MCF 10A (cell line): Measurements from ENCODE around the gene RNF114. TPM values are rescaled to one million over a fixed set of nuclear protein-coding genes. Genes with fewer than 3 reads are reported as not detected.

Experiments used
- BruUV-seq: library from RNA; stranded (reverse); fragments of 400-500 nt; replicated peaks from 2 replicates; lab custom pipeline; 2021; lab: Mats Ljungman, UMichigan
- CTCF ChIA-PET: fragments of 300-600 bp; sonication (Branson Sonifier 250); formaldehyde crosslinking; extraction: SDS; loops from one replicate; lab custom pipeline; 2021; ENCODE audit warnings: antibody characterized with exemption, inconsistent platforms; lab: Yijun Ruan, JAX
- POLR2A ChIA-PET: fragments of 300-600, 350-650 bp; sonication (Branson Sonifier 250); formaldehyde crosslinking; extraction: SDS; loops from one replicate; lab custom pipeline; 2020; ENCODE audit warnings: antibody characterized with exemption, inconsistent platforms; lab: Yijun Ruan, JAX
- DNase-seq: peaks from one replicate; pipeline ENCODE4 v3.0.0-alpha.2; 2018; ENCODE audit not compliant: unreplicated experiment
- H3K27ac Mint-ChIP-seq: one replicate; pipeline ENCODE4 v1.8.0; 2022; ENCODE audit warnings: mild to moderate bottlenecking, low read depth, mixed read lengths; ENCODE audit not compliant: unreplicated experiment
- H3K27me3 Mint-ChIP-seq: one replicate; pipeline ENCODE4 v1.8.0; 2022; ENCODE audit warnings: mixed read lengths; ENCODE audit not compliant: insufficient read depth, unreplicated experiment
- H3K36me3 Mint-ChIP-seq: one replicate; pipeline ENCODE4 v1.8.0; 2022; ENCODE audit warnings: mild to moderate bottlenecking, moderate library complexity, mixed read lengths; ENCODE audit not compliant: insufficient read depth, unreplicated experiment
- H3K4me1 Mint-ChIP-seq: one replicate; pipeline ENCODE4 v1.8.0; 2022; ENCODE audit warnings: mixed read lengths; ENCODE audit not compliant: insufficient read depth, unreplicated experiment
- H3K4me3 Mint-ChIP-seq: one replicate; pipeline ENCODE4 v1.8.0; 2022; ENCODE audit warnings: mild to moderate bottlenecking, moderate library complexity, mixed read lengths; ENCODE audit not compliant: unreplicated experiment
- H3K9me3 Mint-ChIP-seq: one replicate; pipeline ENCODE4 v1.8.0; 2022; ENCODE audit warnings: mixed read lengths; ENCODE audit not compliant: unreplicated experiment
- CTCF ChIP-seq: fragments of 200-600 bp; IDR thresholded peaks from one replicate; pipeline ENCODE4 v1.8.0; 2022; ENCODE audit warnings: antibody characterized with exemption, mild to moderate bottlenecking; ENCODE audit not compliant: unreplicated experiment
- intact Hi-C: fragments of 100-400 bp; cut with micrococcal nuclease; formaldehyde crosslinking; loops from 2 replicates; pipeline ENCODE4 v1.14.1; 2022
- total RNA-seq: library from RNA; stranded (reverse); gene quantifications from 2 replicates; pipeline ENCODE4 v1.2.3, GENCODE V29; 2022

RNF114 gene
- total RNA-seq, 1 experiment from 2014 or later: 48.6 TPM

GRCh38 chr20:49928411-49929141 is 7.6 kb upstream of the RNF114 start:
- Mint-ChIP-seq H3K27me3 (no peaks in the 10 kb centered on the region), H3K4me3 (no peak overlapping the region), H3K27ac (no peak overlapping the region), H3K9me3 (no peaks in the 10 kb centered on the region), H3K36me3 (no peaks in the 10 kb centered on the region), H3K4me1 (no peaks in the 10 kb centered on the region)
- TF ChIP-seq CTCF: peak; percentile 80
- ChIA-PET CTCF (interaction anchor here (0.7 to 2.9 kb wide), 7 partner anchors 8 to 804 kb away, joined by 3 to 15 read pairs (median 4); partner anchors contain the start of gene SPATA2), POLR2A (interaction anchor here (1.0 to 1.3 kb wide), 2 partner anchors 12 to 25 kb away, joined by 3 to 9 read pairs; partner anchors contain the start of gene SPATA2)
- peak; percentile 84 for DNase-seq
- intact Hi-C loops: loop anchor here (1.0 to 2.0 kb wide), 4 partner anchors 40 to 387 kb away; no protein-coding TSS in a partner anchor
- no TSS peak for BruUV-seq

GRCh38 chr20:49929142-49929494 is 7.1 kb upstream of the RNF114 start:
- intact Hi-C loops: loop anchor here (2.0 kb wide), 2 partner anchors 40 to 318 kb away; no protein-coding TSS in a partner anchor
- Mint-ChIP-seq H3K9me3 (no peaks in the 10 kb centered on the region), H3K27me3 (no peaks in the 10 kb centered on the region), H3K27ac (no peak overlapping the region), H3K36me3 (no peaks in the 10 kb centered on the region), H3K4me1 (no peaks in the 10 kb centered on the region), H3K4me3 (no peak overlapping the region)
- no peak for TF ChIP-seq CTCF
- CTCF ChIA-PET: interaction anchor here (1.0 to 4.5 kb wide), 5 partner anchors 9 to 388 kb away, joined by 3 to 20 read pairs (median 7); partner anchors contain the start of gene SPATA2
- no TSS peak for BruUV-seq
- POLR2A ChIA-PET: no interaction called here
- no peak for DNase-seq

- CTCF ChIA-PET: interaction anchor here (0.6 to 3.4 kb wide), 5 partner anchors 19 to 396 kb away, joined by 3 to 23 read pairs (median 5); no protein-coding TSS in a partner anchor
- no TSS peak for BruUV-seq
- Mint-ChIP-seq H3K4me1 (peaks cover 23% of the 10 kb centered on the region), H3K27ac (no peak overlapping the region), H3K4me3 (peak overlapping the region; percentile 85), H3K27me3 (no peaks in the 10 kb centered on the region), H3K9me3 (no peaks in the 10 kb centered on the region), H3K36me3 (peaks cover 17% of the 10 kb centered on the region)
- intact Hi-C loops: no loop called here
- POLR2A ChIA-PET: interaction anchor here (0.7 to 6.0 kb wide), 14 partner anchors 9 to 1303 kb away, joined by 3 to 146 read pairs (median 4); partner anchors contain the start of genes SLC9A8, SPATA2 and UBE2V1
- no peak for DNase-seq
- no peak for TF ChIP-seq CTCF
Measured at GRCh38 chr20:49935746-49936152, 448 bp upstream of the RNF114 start.
